ENCODE measurements around the gene WDR53.

GRCh38 chr3:196518966-196519717 is 49.2 kb downstream of the WDR53 start:
- TF ChIP-seq EZH2 (IDR thresholded peaks at IDR 0.05; ENCODE audit: insufficient read depth, poor library complexity, severe bottlenecking): no peak
- TF ChIP-seq EZH2phosphoT487 (IDR thresholded peaks at IDR 0.05; ENCODE audit: insufficient read depth, low read depth): no peak
